GM12874 (cell line): Measurements from ENCODE around the gene TTC29.

Experiments used
- CTCF ChIP-seq: IDR thresholded peaks from 2 replicates; pipeline ENCODE4 v1.5.1; 2011; ENCODE audit warnings: low read depth, mild to moderate bottlenecking, control low read depth, low read length, moderate library complexity; ENCODE audit not compliant: insufficient read depth

TTC29 gene

GRCh38 chr4:146969126-146969525, 23.5 kb upstream of the TTC29 start:
- no peak for TF ChIP-seq CTCF

GRCh38 chr4:146960634-146961033, 15.0 kb upstream of the TTC29 start:
- TF ChIP-seq CTCF: no peak

GRCh38 chr4:146959692-146960091, 14.0 kb upstream of the TTC29 start:
- TF ChIP-seq CTCF: no peak

GRCh38 chr4:146957237-146957636, 11.6 kb upstream of the TTC29 start:
- TF ChIP-seq CTCF: no peak

- TF ChIP-seq CTCF: no peak
Measured at GRCh38 chr4:146952896-146953295, 7.2 kb upstream of the TTC29 start.

- TF ChIP-seq CTCF: no peak
Measured at GRCh38 chr4:146949559-146949958, 3.9 kb upstream of the TTC29 start.

DNA sequence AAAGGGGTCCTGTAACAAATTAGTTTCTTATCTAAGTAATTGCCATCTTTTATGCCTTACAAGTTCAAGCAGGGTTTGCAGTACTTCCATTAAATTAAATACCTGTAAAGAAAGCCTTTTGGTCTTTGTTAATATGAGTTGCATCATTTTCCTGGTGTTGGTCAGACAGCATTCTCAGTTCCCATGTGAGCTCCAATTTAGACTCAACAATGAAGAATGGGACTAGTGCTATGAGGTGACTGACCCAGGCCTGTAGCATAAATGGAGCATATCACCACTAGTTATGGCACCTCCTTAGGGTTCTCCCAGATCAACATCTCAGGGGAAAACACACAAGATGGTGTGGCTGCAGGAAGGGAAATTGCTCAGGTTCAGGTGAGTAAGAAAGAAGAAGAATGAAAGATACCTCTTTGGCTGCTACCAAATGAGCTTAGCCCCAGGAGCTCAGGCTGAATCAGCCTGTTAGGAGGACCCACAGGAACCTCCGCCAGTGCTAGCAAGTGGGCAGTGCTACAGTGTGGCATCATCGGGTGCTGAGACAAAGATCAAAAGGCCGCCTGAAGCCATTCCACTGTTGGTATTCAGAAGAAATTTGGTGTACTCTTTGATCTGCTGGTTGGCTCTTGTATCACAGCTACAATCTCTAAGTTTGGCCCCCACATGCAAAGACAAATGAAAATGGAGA, 1.8 kb downstream of the TTC29 start:
- no peak for TF ChIP-seq CTCF

DNA sequence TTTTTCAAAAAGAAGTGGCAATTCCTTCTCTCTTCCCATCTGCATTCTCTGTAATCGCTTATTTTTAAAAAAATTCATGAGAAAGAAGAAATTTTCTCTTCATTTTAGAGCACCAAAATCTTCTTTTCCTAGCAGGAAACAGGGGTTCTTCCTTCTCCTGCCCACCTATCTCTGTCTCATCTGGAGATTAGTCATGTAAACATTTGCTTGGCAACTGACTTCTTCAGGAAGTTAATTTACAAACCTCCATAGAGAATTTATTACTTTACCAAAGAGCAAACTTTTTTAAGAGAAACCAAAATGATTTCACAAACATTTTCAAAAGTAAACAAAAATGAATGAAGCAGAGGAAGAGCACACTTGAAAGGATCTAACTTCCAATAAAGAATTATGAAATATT, 13.5 kb downstream of the TTC29 start:
- no peak for TF ChIP-seq CTCF
